Astrocyte (in vitro differentiated cells and primary cell): ENCODE data around the gene LY9.

Experiments
- CTCF ChIP-seq: IDR thresholded peaks from 2 replicates; pipeline ENCODE4 v1.5.1; 2011; ENCODE audit warnings: low read depth, mild to moderate bottlenecking, inconsistent platforms, low read length, moderate library complexity; ENCODE audit not compliant: insufficient read depth
- EZH2 ChIP-seq: IDR thresholded peaks from 2 replicates; pipeline ENCODE4 v1.6.1; 2012; ENCODE audit warnings: mild to moderate bottlenecking, low read length, inconsistent platforms; ENCODE audit not compliant: insufficient read depth

- TF ChIP-seq CTCF: no peak
- no peak for TF ChIP-seq EZH2
Measured at GRCh38 chr1:160868141-160868540, 72.2 kb downstream of the LY9 start.
